HG03159 (cell line): Measurements from ENCODE around the gene SCAF8.

Experiments
- ATAC-seq: cut with Tn5 transposase; IDR thresholded peaks from one replicate; pipeline ENCODE4 v1.9.1; 2021; ENCODE audit warnings: mild to moderate bottlenecking, moderate library complexity; ENCODE audit not compliant: unreplicated experiment

The SCAF8 gene

GRCh38 chr6:154822947-154823558 is 89.8 kb downstream of the SCAF8 start:
- no peak for ATAC-seq

GRCh38 chr6:154824076-154824475 is 90.9 kb downstream of the SCAF8 start:
- ATAC-seq, result no peak

- no peak for ATAC-seq
Measured at GRCh38 chr6:154829970-154830369, 96.8 kb downstream of the SCAF8 start.

DNA sequence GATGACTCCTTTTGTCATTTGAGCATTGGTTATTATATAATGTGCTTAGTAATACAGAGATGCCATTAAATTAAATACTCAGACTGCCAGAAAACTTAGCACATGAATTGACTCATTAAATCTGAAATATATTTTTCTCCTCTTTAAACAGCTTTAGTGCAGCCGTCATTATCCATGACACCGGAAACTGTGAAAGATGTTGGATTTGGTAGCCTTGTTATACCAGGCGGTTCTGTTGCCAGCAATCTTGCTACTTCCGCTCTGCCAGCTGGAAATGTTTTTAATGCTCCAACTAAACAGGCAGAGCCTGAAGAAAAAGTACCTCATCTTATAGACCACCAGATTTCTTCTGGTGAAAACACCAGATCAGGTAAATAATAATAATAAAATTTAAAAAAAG is 97.6 kb downstream of the SCAF8 start:
- no peak for ATAC-seq

GRCh38 chr6:154835307-154835706 is 102.1 kb downstream of the SCAF8 start:
- ATAC-seq, result no peak

DNA sequence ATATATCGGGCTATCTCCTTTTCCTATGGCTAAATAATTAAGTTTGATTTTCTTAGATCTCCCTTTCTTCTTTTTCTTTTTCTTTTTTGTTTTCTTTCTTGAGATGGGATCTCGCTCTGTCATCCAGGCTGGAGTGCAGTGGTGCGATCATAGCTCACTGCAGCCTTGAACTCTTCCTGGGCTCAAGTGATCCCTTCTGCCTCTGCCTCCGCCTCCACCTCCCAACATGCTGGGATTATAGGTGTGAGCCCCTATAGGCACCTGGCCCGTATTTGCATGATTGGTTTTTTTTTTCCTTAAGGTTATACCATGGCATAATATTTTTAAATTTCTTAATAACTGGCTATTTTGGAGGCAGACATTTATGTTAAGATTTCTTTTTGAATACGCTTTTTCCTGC is 106.3 kb downstream of the SCAF8 start:
- no peak for ATAC-seq

- ATAC-seq, result no peak
Measured at GRCh38 chr6:154840363-154840762, 107.1 kb downstream of the SCAF8 start.

DNA sequence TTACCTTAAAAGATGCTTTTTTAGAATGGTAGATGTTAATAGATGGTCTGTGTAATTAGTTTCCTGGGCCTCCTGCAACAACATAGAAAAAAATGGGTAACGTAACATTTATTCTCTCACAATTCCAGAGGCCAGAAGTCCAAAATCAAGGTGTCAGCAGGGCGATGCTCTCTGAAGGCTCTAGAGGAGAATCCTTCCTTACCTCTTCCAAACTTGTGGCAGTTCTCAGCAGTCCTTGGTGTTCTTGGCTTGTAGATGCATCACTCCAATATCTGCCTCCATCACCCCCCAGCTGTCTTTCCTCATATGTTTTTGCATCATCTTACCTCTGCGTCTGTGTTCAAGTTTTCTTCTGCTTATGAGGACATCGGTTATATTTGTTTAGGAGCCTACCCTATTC is 107.9 kb downstream of the SCAF8 start:
- no peak for ATAC-seq

GRCh38 chr6:154842833-154843232 is 109.6 kb downstream of the SCAF8 start:
- ATAC-seq, result no peak

- ATAC-seq, result no peak
Measured at GRCh38 chr6:154847318-154847717, 114.1 kb downstream of the SCAF8 start.

GRCh38 chr6:154848580-154848979 is 115.4 kb downstream of the SCAF8 start:
- no peak for ATAC-seq

- no peak for ATAC-seq
Measured at GRCh38 chr6:154849475-154849874, 116.3 kb downstream of the SCAF8 start.

DNA sequence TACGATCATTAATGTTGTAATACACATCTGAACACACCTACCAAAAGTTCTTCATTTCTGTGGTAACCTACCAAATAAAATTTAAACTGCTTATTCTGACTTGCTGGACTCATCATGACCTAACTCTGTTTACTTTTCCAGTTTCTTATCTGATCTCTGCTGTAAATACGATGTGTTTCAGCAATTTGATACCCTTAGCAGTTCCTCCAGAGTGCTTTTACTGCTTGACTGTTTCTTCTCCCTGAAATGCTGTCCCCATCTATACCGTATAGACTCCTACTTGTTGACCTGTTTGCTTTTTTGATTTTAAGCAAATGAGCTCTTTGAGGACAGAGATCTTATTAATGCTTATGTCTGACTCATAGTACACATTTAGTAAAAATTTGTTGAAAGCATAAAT is 119.5 kb downstream of the SCAF8 start:
- no peak for ATAC-seq

GRCh38 chr6:154857529-154857928 is 124.3 kb downstream of the SCAF8 start:
- no peak for ATAC-seq

DNA sequence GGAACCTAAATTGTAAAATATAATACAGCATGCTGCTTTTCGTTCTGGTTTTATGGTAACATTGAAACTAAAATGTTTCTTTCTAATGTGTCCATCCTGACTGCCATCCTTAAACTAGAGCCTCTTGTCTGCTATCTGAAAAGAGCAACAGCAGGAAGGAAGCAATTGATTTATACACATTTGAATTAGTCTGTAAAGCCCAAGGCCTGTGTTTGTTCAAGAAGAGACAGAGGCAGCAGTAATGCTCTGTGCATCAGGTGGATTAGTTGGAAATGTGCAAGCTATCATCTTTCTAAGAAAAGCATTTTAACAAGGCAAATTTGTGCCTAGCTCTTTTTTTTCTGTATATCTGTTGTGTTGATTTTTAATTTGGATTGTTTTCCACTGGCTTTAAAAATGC is 128.6 kb downstream of the SCAF8 start:
- no peak for ATAC-seq

DNA sequence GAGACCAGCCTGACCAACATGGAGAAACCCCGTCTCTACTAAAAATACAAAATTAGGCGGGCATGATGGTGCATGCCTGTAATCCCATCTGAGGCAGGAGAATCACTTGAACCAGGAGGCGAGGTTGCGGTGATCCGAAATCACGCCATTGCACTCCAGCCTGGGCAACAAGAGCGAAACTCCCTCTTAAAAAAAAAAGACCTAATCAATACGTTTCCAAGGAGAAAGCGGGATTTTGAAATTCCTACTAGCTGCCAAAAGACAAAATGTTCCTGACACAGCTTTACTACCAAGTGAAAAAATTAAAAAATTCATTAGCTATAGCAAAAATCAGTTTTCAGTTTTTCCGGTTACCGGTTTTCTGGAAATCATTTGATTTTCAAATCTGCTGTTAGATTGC is 129.3 kb downstream of the SCAF8 start:
- no peak for ATAC-seq

GRCh38 chr6:154864066-154864430 is 130.8 kb downstream of the SCAF8 start:
- ATAC-seq, result no peak

GRCh38 chr6:154865291-154865690 is 132.1 kb downstream of the SCAF8 start:
- ATAC-seq, result no peak

DNA sequence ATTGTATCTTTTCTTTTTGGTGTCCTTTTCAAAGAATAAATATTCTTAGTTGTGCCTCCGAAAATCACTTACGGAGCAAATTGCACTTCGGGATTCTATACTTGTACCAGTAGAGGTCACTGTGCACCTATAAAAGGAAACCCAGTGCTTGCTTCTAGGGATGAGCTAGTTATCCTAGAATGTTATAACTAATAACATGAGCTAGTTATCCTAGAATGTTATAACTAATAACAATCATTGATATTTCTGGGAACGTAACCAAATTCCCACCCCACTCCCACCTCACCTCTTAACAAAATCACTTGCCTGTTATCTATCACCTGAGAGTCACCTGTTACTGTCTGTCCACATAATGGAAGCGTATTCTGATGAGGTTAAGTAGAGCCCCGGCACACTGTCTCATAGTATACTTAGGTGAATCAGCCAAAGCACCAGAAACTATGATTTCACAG is 135.0 kb downstream of the SCAF8 start:
- ATAC-seq, result no peak

GRCh38 chr6:154872542-154873114 is 139.4 kb downstream of the SCAF8 start:
- no peak for ATAC-seq

- ATAC-seq, result no peak
Measured at GRCh38 chr6:154873546-154873945, 140.3 kb downstream of the SCAF8 start.

DNA sequence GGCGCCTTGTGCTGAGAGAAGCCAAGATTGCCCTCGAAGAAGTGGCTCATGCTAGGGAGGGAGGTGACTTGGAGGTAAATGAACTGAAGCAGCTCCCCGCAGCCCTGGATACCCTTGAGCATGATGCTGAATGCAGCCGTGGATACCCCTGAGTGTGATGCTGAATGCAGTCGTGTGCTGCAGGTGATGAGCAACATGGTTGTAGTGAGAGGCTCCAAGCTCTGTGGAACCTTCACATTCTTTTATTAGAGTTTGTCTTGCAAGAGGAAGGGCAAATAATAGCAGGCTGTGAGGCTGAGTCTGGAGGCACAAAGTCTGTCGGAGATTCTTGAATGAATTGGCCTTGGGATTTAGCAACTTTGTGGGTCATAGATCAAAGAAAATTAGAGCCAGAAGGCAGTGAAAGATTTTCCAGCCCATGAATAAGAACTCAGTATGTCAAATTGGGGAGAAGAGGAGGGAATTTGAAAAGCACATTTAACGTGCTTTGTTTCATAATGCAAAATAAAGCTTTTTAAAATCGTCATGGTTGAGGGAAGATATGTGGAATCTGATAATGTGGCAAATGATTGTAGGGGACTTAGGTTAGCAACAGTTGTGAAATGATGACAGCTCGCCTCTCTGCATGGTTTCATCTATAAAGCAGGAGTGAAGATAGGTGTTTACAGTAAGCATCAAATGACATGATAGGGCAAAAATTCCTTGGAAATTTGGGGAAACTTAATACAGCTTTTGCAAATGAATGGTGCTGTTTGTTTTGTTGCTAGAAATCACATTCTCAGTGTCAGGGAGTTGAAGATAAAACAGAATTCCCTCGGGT is 141.8 kb downstream of the SCAF8 start:
- no peak for ATAC-seq
